ENCODE results near the gene SRGAP2.
"Not testable (repeated sequence)": the region's sequence is repeated elsewhere in the genome, so short reads cannot be mapped to it uniquely, and the experiment has no call there.

GRCh38 chr1:206178061-206178989 is 25.0 kb upstream of the SRGAP2 start:
- TF ChIP-seq GATA2 (IDR thresholded peaks at IDR 0.05; ENCODE audit: low read depth, low read length) = peak; percentile 37; the same call in 1 of the 2 replicates
- not testable (repeated sequence) for TF ChIP-seq GATA3 (IDR thresholded peaks at IDR 0.05; ENCODE audit: low read depth, low read length)

All from SH-SY5Y (cell line).